HG03097 (cell line): ENCODE data around the gene TASP1.
"Not testable (repeated sequence)": the region's sequence is repeated elsewhere in the genome, so short reads cannot be mapped to it uniquely, and the experiment has no call there.

ENCODE experiments used
- ATAC-seq: cut with Tn5 transposase; IDR thresholded peaks from one replicate; pipeline ENCODE4 v1.9.1; 2021; ENCODE audit not compliant: unreplicated experiment, low FRiP score

TASP1 gene

DNA sequence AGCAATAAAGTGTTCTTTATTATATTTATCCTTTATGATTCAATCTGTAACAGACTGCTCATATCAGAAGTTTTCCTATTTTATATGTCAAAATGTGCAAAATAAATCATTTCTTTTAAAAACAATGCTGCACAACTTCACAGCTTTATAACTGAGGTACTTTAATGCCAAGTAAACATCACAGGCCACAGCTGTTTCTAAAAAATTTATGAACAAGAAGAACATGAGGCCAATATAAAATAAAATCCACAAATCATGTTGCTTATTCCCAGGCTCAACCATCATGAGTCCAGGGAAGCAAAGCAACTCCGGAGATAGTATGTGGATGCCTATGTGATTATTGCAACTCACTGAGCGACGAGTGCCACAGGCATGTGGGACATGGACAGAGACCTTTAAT, 222.2 kb downstream of the TASP1 start:
- no peak for ATAC-seq

DNA sequence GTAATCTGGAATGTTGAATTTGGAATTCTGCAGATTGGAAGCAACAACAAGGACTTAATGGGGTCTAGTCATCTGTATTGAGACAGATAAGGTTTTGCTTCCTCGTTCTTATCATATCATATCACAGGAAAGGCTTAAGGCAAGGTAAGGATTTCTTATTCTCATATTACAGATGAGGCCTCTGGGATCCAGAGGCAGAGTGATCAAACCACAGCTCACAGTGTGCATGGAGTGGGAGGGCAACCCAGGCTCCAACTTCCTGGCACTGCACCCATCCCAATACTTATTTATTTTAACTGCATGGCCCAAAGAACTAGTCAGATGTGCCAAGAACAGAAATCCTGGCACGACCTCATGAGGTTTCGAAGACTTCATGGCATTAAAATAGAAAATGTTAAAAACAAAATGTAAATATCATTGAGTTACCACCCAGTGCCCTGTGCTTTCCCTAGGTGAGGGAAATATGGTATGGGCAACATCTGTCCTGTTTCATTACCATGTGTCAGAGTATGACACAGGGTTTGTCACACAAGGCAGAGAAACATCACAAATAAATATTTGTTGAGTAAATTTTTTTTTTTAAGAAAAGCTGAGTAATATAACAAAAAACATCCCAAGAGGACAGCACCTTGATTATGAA, 225.8 kb downstream of the TASP1 start:
- no peak for ATAC-seq

DNA sequence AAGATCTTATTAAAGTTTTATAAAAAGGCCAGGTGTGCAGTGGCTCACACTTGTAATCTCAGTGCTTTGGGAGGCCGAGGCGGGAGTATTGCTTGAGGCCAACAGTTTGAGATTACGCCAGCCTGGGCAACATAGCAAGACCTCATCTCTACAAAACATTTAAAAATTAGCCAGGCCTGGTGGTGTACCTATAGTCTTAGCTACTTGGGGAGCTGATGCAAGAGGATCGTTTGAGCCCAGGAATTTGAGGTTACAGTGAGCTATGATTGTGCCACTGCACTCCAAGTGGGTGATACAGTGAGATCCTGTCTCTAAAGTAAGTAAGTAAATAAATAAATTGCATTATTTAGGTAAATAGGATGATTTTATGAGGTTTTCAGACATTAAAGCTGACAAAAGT, 234.4 kb downstream of the TASP1 start:
- ATAC-seq = no peak

DNA sequence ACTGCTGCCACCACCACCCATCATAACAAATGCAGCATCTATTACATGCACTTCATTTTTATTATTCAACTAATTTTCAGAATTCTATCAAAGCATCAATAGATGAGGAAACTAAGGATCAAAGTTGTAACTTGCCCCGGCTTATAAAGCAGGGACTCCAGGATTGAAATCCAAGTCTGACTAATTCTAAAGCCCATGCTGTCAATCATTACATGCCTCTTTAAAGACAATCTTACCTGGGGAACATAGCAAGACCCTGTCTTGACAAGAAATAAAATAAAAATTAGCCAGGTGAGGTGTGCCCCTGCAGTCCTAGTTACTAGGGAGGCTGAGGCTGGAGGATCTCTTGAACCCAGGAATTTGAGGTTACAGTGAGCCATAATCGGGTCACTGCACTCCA, 235.3 kb downstream of the TASP1 start:
- no peak for ATAC-seq

DNA sequence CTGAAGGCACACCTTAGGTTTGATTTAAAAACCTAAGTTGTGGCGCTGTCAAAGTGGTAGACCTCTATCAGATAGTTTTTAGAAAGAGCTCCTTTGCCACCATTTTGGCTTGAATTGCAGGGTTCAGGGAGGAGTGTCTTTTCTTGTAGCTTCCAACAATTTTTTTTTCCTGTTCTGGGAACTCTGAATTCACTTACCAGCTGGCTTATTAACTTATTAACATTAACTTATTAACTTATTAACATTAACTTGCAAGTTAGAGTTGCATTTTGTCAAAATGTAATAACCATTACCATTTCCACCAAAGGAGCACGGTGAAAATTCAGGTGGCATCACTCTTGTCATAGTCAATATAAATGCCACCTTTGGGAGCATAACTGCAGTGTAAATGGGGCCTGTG, 235.7 kb downstream of the TASP1 start:
- no peak for ATAC-seq

DNA sequence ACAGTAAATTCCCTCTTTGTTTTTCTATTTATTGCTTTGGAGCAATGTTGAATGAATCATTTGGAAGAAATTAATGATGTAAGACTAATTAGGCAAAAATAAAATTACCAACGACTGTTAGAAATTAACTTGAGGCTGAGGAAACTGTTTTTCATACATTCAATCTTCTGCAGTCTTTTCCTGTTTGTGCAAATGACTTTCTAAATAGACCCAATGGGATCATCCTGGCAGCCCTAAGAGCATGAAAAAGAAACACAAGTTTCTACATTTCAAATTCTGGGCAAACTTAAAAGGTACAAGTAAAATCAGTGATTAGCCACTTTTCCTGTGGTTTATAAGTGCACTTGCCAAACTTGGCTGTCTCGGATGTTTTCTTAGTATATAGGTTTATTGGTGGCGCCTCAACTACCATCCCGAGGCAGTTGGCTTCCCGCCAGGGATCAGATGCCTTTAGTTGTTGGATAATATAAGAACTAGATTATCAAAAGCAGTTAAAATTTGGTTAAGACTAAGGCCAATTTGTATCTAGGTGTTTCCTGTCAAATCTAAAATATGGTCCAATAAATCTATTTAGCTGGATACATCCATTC, 236.5 kb downstream of the TASP1 start:
- no peak for ATAC-seq

DNA sequence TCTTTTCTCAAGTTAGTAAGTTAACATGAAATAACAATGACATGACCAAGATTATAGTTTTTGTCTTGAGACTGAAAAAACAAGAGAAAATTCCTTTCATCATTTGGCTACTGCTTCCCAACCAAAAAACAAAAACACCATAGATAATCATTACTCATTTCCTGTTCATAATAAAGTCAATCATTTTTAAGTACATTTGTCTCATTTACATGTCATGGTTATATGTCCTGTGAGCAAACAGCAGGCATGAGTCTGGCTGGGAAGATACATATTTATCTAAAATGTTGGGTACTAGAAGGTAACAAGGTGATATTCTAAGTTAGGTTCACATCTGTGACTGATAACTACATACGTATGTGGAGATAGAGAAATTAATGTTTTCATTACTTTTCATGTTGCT, 237.1 kb downstream of the TASP1 start:
- ATAC-seq = no peak

DNA sequence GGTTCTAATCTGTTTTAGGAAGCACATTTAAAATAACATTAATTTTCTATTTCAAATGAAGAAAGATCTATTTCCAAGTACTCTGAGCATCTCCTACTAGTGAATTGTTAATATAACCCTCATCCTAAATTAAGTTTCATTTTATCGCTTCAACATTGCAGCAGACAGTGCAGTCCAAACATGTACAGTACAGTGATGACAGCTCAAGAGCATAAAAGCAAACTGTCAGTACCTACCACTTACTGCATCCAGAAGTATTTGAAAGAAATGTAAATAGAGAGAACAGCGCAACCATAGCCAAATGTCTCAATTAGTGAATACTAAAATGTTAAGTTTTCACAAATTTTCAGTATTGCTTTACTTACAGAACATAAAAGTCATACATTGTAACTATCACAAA, 238.3 kb downstream of the TASP1 start:
- ATAC-seq = no peak

DNA sequence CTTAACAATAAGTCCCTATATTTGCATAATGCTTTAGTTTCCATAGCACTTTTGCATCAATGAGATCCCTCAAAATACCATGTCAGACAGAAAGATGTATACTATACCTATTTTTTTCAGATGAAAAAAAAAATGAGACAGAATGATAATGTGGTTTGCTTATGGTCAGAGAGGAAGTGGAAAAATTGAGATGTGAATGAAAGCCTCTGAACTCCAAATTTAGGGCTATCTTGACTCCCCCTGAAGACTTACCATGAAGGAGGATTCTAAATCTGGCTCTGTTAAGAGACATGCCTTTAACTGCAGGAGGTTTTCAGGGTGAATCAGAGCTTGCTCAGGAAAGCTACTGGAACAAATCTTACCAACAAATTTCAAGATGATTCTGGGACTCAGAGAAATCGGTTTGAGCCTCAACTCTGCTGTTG, 241.4 kb downstream of the TASP1 start:
- no peak for ATAC-seq

DNA sequence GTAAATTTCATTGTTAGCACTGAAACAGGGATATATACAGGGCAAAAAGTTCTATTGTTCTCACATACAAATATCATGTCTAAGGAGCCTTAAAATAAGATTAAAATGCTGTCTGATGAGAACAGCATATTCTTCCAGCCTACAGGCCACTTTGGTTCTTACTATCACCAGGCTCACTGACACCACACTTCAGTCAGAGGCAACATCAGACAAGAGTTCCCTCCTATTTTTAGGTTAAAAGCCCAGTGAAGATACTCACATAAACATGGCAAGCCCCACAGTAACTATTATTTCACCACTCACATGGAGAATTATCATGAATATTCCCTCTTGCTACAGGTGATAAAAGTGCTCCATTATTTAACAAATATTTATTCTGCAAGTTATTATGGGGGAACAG, 241.9 kb downstream of the TASP1 start:
- ATAC-seq = no peak

DNA sequence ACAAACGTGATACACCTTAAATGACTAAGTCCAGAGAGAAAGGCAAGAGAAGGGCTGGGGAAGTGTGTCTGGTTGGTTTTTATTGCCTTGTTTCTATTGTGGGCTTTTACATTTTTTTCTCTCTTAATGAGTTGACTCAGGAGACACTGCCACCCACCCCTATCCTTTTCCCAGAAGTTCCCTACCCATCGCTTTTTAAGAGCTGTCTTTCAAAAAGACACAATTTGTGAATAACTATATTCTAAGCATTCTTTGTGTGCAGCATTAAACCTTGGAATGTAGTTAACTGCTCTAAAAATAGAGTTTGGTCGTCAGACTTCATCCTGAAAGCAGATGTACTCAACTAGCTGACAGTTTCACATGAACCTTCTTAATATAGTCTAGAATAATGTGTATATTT, 242.7 kb downstream of the TASP1 start:
- ATAC-seq = no peak

DNA sequence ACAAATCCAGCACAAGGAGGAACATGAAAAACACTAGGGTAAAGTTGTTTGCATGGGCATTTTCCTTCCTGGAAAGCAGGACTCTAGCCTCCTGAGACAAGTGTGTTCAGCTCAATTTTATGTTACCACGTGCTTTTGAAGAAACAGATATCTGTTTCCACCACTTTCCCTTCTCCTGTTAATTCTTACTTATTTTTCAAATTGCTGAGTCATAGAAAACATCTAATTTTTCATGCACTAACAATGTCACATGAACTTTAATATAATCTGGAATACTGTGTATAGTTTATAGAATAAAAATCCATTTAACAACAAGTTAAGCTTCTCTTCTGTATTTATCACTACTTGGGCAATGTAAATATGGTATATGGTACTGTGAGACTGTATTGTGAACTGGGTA, 243.5 kb downstream of the TASP1 start:
- ATAC-seq = no peak

DNA sequence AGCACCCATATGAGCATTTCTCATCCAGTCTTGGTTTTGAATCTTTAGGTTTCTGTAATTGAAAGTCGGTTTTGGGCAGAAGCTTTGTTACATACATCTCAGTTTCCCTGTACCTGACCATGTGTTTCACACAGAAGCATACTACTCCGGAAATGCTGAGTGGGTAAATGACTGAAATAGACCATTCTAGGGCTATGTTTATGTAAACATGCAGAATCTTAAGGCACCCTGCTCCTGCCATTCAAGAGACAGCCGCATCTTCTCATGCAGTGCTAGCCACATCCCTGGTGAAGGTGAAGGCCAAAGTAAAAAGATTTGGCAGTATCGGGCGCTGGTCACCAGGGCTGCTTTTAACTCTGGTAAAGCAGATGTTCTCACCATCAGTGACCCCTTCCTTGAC, 246.3 kb downstream of the TASP1 start:
- ATAC-seq = no peak

DNA sequence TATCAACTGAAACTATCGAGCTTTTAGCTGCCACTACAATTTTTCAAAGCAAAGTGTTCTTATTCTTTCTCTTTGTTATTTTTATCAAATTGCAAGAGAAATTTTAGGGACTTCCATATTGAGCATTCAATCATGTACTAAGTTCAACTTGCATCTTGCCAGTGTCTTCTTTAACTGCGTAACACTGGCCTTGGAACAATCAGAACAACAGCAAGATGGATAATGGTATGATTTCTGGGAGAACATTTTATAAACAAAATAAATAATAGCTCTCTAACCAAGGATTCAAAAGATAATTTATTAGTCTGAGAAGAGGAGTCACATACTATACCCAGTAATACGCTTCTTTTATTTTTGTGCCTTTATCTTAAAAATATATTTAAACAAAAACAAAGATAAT, 249.6 kb downstream of the TASP1 start:
- ATAC-seq = no peak

DNA sequence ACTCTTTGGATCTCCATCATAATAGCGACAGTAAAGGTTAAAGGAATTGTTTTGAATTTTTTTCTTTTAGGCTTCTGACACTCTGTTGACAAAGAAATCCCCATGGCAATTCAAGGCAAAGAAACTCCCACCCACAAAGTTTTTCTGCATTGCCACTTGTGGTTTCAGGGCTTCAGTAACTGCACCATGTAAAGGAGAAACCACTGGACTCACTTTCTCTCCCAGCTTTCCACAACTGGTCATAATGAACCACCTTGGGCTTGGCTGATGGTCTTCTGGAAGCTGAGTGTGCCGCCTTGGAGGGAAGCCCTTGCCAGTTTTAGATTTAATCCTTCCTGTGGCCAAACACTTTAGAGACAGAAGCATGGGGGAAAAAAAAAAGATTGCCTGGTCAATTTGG, 254.6 kb downstream of the TASP1 start:
- no peak for ATAC-seq

DNA sequence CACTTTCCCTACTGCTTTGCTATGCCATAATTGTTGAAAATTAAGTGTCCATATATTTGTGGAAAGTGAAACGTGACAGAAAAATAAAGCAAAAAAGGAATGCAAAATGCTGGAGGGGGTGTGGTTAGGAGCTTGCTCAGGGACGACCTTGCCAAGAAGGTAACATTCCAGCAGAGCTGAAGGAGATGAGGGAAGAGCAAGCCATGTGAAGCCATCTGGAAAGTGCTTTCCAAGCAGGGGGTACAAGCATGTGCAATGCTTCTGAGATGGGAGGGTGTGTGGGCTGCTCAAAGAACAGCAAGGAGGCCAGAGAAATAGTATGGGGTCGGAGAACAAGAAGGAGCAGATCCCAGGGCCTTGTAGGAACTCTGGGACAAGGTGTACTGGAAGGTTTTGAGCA, 255.9 kb downstream of the TASP1 start:
- ATAC-seq = no peak

DNA sequence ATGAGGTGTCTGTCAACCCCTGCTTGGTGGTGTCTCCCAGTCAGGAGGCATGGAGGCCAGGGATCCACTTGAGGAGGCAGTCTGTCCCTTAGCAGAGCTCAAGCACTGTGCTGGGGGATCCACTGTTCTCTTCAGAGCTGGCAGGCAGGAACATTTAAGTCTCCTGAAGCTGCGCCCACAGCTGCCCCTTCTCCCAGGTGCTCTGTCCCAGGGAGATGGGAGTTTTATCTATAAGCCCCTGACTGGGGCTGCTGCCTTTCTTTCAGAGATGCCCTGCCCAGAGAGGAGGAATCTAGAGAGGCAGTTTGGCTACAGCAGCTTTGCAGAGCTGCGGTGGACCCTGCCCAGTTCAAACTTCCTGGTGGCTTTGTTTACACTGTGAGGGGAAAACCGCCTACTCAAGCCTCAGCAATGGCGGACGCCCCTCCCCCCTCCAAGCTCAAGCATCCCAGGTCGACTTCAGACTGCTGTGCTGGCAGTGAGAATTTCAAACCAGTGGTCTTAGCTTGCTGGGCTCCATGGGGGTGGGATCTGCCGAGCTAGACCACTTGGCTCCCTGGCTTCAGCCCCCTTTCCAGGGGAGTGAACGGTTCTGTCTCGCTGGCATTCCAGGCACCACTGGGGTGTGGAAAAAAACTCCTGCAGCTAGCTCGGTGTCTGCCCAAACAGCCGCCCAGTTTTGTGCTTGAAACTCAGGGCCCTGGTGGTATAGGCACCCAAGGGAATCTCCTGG, 258.1 kb downstream of the TASP1 start:
- ATAC-seq = not testable (repeated sequence)

DNA sequence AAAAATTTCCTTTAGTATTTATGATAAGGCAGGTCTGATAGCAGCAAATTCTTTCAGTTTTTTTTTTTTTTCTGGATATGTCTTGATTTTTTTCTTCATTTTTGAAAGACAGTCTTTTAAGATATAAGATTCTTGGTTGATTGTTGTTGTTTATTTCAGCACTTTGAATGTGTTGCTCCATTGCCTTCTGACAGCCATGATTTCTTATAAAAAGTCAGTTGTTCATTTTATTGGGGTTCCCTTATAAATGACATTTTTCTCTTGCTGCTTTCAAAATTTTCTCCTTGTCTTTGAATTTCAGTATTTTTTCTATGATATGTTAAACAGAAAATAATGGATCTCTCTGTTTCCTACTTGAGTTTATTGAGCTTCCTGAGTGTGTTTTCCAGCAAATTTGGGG, 265.3 kb downstream of the TASP1 start:
- no peak for ATAC-seq

DNA sequence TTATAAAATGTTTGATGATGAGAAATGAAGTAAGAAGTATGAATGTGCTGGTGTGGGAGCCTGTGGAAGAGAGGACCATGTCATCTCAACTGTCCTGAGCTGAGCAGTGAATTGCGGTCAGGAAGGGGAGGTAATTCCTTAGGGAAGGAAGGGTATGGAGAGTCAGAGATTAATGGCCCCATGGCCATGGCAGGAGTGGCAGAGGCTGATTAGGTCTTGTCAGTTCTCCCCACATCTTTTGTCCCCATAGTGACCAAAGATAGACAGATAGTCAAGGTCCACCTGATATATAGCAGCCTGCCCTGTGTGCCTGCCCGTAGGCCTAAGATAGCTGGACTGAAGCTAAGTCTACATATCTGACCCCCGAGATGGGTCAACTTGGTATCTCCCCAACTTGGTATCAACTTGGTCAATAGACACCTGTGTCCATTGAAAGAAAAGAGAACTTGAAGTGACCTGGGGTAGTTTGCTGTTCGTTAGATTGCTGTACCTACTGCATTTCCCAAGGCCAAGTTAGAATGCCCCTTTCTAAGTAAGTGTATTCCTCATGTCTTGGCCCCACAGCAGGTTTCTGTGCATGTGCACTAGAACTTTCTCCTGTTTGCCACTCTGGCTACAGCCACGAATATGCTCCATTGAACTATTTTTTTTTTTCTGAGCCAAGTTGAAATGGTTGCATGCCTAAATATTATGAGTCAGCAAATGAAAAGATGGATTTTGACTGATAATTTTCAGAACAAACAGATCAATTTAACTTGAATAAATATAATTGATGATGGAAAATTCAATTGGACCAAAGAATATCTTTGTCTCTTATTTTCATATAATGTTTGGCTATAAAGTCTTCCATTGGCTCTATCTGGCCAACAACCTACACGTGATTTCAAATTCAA, 274.2 kb downstream of the TASP1 start:
- no peak for ATAC-seq

DNA sequence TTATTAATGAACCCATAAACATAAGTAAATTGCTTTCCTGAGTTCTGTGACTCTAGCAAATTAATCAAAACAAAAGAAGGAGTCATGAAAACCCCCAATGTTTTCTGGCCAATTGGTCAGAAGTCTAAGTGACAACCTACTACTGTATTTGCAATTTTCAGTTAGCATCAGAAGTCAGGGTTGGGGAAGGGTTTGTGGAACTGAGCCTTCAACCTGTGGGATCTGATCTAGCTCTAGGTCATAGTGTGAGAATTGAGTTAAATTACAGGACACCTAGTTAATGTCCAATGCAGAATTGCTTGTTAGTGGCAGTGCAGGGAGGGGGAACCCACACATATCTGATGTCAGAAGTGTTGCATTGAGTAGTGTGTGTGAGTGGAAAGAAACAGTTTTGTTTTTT, 275.3 kb downstream of the TASP1 start:
- no peak for ATAC-seq

DNA sequence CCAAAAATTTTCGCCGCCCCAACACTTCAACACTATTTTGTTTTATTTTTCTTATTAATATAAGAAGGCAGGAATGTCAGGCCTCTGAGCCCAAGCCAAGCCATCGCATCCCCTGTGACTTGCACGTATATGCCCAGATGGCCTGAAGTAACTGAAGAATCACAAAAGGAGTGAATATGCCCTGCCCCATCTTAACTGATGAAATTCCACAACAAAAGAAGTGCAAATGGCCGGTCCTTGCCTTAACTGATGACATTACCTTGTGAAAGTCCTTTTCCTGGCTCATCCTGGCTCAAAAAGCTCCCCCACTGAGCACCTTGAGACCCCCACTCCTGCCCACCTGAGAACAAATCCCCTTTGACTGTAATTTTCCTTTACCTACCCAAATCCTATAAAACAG, 276.6 kb downstream of the TASP1 start:
- not testable (repeated sequence) for ATAC-seq
